ENCODE results near the gene SCT. TPM values are rescaled to one million over a fixed set of nuclear protein-coding genes. Genes with fewer than 3 reads are reported as not detected.

SCT gene
- total RNA-seq, 1 experiment from 2014 or later: not detected

DNA sequence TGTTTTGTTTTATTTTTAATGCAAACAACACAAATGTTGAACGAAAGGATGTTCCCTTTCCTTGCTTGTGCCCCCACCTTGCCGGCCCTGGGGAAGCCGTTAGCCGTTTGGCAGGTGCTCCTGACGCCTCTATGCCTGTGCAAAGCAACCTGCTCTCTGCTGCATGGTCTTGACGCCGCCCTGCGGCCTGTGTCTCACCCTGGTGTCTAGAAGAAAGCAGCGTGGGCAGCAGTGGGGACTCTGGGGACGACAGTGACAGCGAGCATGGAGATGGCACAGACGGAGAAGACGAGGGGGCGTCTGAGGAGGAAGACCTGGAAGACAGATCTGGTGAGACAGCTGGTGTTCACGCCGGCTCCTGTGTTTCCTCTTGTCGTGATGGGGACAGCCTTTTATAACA, 45.2 kb downstream of the SCT start:
- TF ChIP-seq, protein P1, sequence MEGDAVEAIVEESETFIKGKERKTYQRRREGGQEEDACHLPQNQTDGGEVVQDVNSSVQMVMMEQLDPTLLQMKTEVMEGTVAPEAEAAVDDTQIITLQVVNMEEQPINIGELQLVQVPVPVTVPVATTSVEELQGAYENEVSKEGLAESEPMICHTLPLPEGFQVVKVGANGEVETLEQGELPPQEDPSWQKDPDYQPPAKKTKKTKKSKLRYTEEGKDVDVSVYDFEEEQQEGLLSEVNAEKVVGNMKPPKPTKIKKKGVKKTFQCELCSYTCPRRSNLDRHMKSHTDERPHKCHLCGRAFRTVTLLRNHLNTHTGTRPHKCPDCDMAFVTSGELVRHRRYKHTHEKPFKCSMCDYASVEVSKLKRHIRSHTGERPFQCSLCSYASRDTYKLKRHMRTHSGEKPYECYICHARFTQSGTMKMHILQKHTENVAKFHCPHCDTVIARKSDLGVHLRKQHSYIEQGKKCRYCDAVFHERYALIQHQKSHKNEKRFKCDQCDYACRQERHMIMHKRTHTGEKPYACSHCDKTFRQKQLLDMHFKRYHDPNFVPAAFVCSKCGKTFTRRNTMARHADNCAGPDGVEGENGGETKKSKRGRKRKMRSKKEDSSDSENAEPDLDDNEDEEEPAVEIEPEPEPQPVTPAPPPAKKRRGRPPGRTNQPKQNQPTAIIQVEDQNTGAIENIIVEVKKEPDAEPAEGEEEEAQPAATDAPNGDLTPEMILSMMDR (IDR thresholded peaks at IDR 0.05; ENCODE audit: unreplicated experiment): no peak
- H3K27ac Mint-ChIP-seq (ENCODE audit: unreplicated experiment): no peak overlapping the region
- H3K4me1 Mint-ChIP-seq (ENCODE audit: low read depth, unreplicated experiment): peaks cover 31% of the 10 kb centered on the region
- no peaks in the 10 kb centered on the region for H3K9me3 Mint-ChIP-seq (ENCODE audit: low read depth, unreplicated experiment)
- H3K4me3 Mint-ChIP-seq (ENCODE audit: low read depth, unreplicated experiment): no peak overlapping the region
- intact Hi-C loops (cut with micrococcal nuclease; ENCODE audit: unreplicated experiment): no loop called here
- H3K36me3 Mint-ChIP-seq (ENCODE audit: insufficient read depth, unreplicated experiment): peaks cover 34% of the 10 kb centered on the region
- no peak for DNase-seq
- CTCF ChIA-PET: interaction anchor here (0.6 kb wide), 1 partner anchor 158 kb away, joined by 3 read pairs; no protein-coding TSS in a partner anchor
- BruUV-seq (replicated peaks): no TSS peak
- no peaks in the 10 kb centered on the region for H3K27me3 Mint-ChIP-seq (ENCODE audit: unreplicated experiment)

DNA sequence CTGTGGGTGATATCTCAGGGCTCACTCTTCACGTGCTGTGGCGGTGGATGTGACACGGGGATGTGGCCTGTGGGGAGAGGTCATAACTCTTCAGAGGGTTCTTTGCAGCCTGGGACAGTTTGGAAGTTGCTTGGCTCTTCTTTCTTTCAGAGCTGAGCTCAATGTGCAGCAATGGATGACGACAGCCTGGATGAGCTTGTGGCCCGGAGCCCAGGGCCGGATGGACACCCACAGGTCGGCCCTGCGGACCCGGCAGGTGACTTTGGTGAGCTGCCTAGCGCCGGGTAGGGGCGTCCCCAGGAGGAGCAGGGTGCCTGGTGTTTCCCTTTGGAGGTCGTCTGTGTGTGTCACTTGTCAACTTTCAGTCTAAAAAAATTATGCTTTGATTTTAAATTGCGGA, 45.6 kb downstream of the SCT start:
- BruUV-seq (replicated peaks): no TSS peak
- Mint-ChIP-seq H3K4me1 (ENCODE audit: low read depth, unreplicated experiment) (peaks cover 26% of the 10 kb centered on the region), H3K9me3 (ENCODE audit: low read depth, unreplicated experiment) (no peaks in the 10 kb centered on the region), H3K27me3 (ENCODE audit: unreplicated experiment) (no peaks in the 10 kb centered on the region), H3K36me3 (ENCODE audit: insufficient read depth, unreplicated experiment) (peaks cover 38% of the 10 kb centered on the region), H3K27ac (ENCODE audit: unreplicated experiment) (no peak overlapping the region), H3K4me3 (ENCODE audit: low read depth, unreplicated experiment) (no peak overlapping the region)
- TF ChIP-seq, protein P1 (IDR thresholded peaks at IDR 0.05; ENCODE audit: unreplicated experiment): no peak
- CTCF ChIA-PET: interaction anchor here (0.6 to 0.7 kb wide), 2 partner anchors 21 to 158 kb away, joined by 3 read pairs; no protein-coding TSS in a partner anchor
- DNase-seq: no peak
- intact Hi-C loops (cut with micrococcal nuclease; ENCODE audit: unreplicated experiment): no loop called here

DNA sequence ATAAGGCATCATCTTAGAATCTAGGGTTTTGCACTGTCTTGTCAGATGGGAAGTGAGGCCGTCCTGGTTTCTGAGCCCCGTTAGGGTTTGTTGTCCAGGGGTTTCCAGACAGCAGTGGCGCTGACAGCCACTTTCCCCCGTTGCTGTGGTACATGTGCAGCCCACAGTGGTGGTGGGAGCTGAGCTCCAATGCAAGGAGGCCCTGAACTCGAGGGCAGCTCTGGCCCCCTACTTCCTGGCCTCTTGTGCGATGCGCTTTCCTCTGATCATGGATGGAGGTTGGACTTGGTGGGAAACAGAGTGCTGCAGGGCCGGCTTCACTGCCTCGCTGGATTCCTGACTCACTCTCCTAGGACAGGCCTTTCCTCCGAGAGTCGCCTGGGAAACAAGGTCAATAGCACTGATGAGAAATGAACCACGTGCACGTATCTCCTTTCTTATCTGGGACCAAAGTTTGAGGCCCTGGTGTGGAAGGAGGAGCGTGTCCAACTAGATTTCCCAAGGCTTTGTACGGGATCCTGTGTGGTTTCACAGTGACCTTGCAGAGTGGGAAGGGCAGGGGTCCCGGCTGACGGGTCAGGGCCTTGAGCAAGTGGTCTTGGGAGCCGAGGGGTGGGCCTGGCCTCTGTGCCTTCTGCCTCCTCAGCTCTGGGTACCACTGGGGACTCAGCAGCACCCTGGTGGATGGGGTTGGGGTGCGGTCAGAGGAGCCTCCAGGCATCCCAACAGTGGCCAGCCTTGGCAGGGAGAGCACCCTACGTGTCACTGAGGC, 47.0 kb downstream of the SCT start:
- no peak overlapping the region for H3K4me3 Mint-ChIP-seq (ENCODE audit: low read depth, unreplicated experiment)

DNA sequence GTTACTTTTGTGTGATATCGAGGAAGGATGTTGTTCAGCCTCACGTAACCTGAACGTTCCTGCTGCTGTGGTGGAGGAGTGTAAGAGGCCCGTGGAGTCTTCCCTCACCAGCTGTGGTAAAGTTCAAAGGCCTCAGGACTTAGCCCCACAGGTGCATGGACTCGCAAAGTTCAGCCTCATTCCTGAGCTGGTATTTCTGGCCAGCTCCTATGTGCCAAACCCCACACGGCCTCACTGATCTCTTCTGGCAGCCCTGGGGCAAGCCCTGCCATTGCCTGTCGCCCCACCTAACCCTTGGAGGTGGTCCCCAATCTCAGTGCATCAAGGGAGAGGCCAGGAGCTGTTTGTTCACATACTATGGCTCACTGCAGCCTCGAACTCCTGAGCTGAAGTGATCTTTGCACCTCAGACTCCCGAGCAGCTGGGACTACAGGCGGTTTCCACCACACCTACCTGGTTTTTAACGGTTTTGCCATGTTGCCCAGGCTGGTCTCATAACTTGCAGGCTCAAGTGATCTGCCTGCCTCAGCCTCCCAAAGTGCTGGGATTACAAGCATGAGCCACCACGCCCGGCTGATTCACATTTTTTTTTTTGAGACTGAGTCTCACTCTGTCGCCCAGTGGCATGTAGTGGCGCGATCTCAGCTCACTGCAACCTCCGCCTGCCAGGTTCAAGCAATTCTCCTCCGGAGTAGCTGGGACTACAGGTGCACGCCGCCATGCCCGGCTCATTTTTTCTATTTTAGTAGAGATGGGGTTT, 48.5 kb downstream of the SCT start:
- CTCF ChIA-PET: no interaction called here
- Mint-ChIP-seq H3K36me3 (ENCODE audit: insufficient read depth, unreplicated experiment) (peaks cover 51% of the 10 kb centered on the region), H3K9me3 (ENCODE audit: low read depth, unreplicated experiment) (no peaks in the 10 kb centered on the region), H3K4me1 (ENCODE audit: low read depth, unreplicated experiment) (peaks cover 36% of the 10 kb centered on the region), H3K4me3 (ENCODE audit: low read depth, unreplicated experiment) (peak overlapping the region; percentile 87), H3K27me3 (ENCODE audit: unreplicated experiment) (peaks cover 16% of the 10 kb centered on the region), H3K27ac (ENCODE audit: unreplicated experiment) (no peak overlapping the region)
- TF ChIP-seq, protein P1 (IDR thresholded peaks at IDR 0.05; ENCODE audit: unreplicated experiment): no peak
- intact Hi-C loops (cut with micrococcal nuclease; ENCODE audit: unreplicated experiment): no loop called here
- DNase-seq: no peak
- BruUV-seq (replicated peaks): no TSS peak

More for the DNA sequence above, 47.0 kb downstream of the SCT start:
- peaks cover 26% of the 10 kb centered on the region for H3K4me1 Mint-ChIP-seq (ENCODE audit: low read depth, unreplicated experiment)
- no peaks in the 10 kb centered on the region for H3K9me3 Mint-ChIP-seq (ENCODE audit: low read depth, unreplicated experiment)
- DNase-seq: no peak
- H3K36me3 Mint-ChIP-seq (ENCODE audit: insufficient read depth, unreplicated experiment): peaks cover 51% of the 10 kb centered on the region
- TF ChIP-seq, protein P1 (IDR thresholded peaks at IDR 0.05; ENCODE audit: unreplicated experiment): no peak
- BruUV-seq (replicated peaks): no TSS peak
- no peak overlapping the region for H3K27ac Mint-ChIP-seq (ENCODE audit: unreplicated experiment)
- intact Hi-C loops (cut with micrococcal nuclease; ENCODE audit: unreplicated experiment): no loop called here
- CTCF ChIA-PET: no interaction called here
- H3K27me3 Mint-ChIP-seq (ENCODE audit: unreplicated experiment): peaks cover 4% of the 10 kb centered on the region

Measured in Calu3 (cell line).